ENCODE data around the gene ZNF3.

DNA sequence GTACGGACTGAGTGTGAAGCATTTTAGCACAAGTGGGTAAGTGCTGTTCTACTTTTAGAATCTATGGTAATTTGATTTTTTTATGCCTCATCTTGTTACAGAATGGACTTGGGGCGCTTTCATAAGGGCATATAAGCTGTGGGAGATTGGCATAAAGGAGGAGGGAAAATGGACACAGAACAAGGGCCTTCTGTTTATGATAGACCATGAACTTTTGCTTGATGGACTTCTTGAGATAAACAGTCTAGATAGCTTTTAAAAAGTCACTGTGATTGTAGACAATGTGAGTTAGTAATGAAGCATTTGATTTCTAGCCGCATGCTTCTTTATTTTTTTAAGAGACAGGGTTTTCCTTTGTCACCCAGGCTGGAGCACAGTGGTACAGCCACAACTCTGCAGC is 29.9 kb downstream of the ZNF3 start:
- TF ChIP-seq ZNF224 (CRISPR knock-in tag; IDR thresholded peaks at IDR 0.05) (no peak), GATA2 (CRISPR knock-in tag; IDR thresholded peaks at IDR 0.05) (no peak), SREBF2 (CRISPR knock-in tag; IDR thresholded peaks at IDR 0.05) (no peak), EWSR1 (IDR thresholded peaks at IDR 0.05; ENCODE audit: borderline replicate concordance, low read depth, partially characterized antibody) (no peak), NFIC (IDR thresholded peaks at IDR 0.05) (no peak)
- TF ChIP-seq, protein P1, sequence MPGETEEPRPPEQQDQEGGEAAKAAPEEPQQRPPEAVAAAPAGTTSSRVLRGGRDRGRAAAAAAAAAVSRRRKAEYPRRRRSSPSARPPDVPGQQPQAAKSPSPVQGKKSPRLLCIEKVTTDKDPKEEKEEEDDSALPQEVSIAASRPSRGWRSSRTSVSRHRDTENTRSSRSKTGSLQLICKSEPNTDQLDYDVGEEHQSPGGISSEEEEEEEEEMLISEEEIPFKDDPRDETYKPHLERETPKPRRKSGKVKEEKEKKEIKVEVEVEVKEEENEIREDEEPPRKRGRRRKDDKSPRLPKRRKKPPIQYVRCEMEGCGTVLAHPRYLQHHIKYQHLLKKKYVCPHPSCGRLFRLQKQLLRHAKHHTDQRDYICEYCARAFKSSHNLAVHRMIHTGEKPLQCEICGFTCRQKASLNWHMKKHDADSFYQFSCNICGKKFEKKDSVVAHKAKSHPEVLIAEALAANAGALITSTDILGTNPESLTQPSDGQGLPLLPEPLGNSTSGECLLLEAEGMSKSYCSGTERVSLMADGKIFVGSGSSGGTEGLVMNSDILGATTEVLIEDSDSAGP (CRISPR knock-in tag; IDR thresholded peaks at IDR 0.05): no peak
- TF ChIP-seq, protein P2, sequence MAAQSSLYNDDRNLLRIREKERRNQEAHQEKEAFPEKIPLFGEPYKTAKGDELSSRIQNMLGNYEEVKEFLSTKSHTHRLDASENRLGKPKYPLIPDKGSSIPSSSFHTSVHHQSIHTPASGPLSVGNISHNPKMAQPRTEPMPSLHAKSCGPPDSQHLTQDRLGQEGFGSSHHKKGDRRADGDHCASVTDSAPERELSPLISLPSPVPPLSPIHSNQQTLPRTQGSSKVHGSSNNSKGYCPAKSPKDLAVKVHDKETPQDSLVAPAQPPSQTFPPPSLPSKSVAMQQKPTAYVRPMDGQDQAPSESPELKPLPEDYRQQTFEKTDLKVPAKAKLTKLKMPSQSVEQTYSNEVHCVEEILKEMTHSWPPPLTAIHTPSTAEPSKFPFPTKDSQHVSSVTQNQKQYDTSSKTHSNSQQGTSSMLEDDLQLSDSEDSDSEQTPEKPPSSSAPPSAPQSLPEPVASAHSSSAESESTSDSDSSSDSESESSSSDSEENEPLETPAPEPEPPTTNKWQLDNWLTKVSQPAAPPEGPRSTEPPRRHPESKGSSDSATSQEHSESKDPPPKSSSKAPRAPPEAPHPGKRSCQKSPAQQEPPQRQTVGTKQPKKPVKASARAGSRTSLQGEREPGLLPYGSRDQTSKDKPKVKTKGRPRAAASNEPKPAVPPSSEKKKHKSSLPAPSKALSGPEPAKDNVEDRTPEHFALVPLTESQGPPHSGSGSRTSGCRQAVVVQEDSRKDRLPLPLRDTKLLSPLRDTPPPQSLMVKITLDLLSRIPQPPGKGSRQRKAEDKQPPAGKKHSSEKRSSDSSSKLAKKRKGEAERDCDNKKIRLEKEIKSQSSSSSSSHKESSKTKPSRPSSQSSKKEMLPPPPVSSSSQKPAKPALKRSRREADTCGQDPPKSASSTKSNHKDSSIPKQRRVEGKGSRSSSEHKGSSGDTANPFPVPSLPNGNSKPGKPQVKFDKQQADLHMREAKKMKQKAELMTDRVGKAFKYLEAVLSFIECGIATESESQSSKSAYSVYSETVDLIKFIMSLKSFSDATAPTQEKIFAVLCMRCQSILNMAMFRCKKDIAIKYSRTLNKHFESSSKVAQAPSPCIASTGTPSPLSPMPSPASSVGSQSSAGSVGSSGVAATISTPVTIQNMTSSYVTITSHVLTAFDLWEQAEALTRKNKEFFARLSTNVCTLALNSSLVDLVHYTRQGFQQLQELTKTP (IDR thresholded peaks at IDR 0.05; ENCODE audit: low read depth in 1 of 2, partially characterized antibody in 2 of 2): no peak
- TF ChIP-seq, protein P3, sequence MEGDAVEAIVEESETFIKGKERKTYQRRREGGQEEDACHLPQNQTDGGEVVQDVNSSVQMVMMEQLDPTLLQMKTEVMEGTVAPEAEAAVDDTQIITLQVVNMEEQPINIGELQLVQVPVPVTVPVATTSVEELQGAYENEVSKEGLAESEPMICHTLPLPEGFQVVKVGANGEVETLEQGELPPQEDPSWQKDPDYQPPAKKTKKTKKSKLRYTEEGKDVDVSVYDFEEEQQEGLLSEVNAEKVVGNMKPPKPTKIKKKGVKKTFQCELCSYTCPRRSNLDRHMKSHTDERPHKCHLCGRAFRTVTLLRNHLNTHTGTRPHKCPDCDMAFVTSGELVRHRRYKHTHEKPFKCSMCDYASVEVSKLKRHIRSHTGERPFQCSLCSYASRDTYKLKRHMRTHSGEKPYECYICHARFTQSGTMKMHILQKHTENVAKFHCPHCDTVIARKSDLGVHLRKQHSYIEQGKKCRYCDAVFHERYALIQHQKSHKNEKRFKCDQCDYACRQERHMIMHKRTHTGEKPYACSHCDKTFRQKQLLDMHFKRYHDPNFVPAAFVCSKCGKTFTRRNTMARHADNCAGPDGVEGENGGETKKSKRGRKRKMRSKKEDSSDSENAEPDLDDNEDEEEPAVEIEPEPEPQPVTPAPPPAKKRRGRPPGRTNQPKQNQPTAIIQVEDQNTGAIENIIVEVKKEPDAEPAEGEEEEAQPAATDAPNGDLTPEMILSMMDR (IDR thresholded peaks at IDR 0.05 in 2 of 3, conservative IDR thresholded peaks at IDR 0.05 in 1 of 3; ENCODE audit: insufficient read depth in 2 of 3, low read depth in 1 of 3, low read length in 3 of 3): no peak
